GM19099 (cell line): Measurements from ENCODE around the gene ATF6.

Source experiments
- POLR2A ChIP-seq: IDR thresholded peaks from 3 replicates; pipeline ENCODE4 v1.6.1; 2011; ENCODE audit warnings: low read depth; ENCODE audit not compliant: insufficient read length; ENCODE audit errors: extremely low read depth

ATF6 gene

DNA sequence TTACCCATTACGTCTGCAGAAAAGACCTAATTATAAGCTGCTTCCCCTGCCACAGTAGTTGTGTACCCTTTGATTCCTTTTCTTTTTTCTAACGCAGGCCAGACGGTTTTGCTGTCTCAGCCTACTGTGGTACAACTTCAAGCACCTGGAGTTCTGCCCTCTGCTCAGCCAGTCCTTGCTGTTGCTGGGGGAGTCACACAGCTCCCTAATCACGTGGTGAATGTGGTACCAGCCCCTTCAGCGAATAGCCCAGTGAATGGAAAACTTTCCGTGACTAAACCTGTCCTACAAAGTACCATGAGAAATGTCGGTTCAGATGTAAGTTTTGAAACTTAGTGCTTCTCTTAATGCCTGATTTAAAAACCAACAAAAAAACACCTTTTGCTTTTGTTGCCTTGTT, 35.8 kb downstream of the ATF6 start:
- no peak for TF ChIP-seq POLR2A

DNA sequence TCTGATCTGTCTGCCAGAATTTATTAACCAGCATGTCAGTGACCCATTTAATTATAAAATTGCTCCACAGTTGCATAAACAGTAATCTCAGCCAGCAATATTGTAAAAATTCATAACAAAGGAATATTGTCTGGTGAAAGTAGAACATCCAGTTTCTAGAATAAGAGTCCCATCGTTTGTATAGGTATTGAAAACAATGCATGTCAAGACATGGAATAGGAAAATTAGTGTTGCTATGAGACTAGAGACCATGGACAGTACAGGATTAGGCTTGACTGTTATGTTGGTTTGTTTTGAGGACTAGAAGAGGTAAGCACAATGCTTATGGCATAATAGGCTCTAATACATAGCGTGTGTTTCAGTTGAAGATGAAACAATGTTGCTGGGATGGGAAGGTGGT, 37.1 kb downstream of the ATF6 start:
- no peak for TF ChIP-seq POLR2A

DNA sequence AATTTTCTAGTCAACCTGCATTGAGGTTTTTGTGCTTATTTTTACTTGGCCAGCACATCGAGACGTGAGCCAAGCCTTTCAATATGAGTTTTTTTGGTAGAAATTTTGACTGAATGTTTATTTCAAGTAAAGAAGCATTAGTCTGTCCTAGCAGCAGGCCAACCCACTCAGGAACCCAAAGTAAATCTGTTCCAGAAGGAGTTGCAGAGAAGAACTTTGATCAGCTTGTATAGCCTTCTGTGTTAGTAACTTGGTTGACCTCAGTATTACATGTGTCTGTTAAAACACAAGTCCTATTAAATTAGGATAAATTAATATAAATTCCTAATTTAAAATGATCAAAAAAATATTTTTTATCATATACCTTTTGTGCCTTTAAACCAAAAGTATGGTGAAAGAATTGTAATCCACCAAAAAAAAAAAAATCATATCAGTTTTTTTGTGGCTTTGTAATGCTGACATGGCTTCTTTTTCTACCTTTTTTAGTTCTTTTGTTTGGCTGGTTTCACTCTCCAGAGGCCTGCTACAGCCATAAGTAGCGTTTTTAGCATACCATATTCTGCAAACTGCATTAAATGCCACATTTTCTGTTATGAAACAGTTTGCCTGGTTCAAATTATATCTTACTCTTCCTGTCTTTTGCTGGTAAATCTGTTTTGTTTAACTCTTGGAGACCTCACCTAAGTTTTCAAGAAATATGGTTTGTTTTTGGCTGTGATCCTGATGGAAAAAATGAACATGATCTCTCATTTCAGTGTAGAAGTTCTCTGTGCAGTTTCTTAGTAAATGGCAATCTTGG, 39.5 kb downstream of the ATF6 start:
- TF ChIP-seq POLR2A: no peak

DNA sequence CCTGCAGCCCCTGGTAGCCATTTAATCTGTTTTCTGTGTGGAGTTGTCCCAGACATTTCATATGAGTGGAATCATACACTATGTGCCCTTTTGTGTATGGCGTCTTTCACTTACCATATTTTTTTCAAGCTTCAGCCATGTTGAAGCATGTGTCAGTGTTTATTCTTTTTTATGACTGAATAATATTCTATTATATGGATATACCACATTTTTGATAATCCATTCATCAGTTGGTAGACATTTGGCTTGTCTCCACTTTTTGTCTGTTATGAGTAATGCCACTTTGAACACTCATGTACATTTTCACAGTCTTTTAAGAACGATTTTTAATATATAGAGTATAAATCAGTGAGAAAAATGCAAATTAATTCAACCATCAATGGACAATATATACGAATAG, 44.7 kb downstream of the ATF6 start:
- TF ChIP-seq POLR2A: no peak

DNA sequence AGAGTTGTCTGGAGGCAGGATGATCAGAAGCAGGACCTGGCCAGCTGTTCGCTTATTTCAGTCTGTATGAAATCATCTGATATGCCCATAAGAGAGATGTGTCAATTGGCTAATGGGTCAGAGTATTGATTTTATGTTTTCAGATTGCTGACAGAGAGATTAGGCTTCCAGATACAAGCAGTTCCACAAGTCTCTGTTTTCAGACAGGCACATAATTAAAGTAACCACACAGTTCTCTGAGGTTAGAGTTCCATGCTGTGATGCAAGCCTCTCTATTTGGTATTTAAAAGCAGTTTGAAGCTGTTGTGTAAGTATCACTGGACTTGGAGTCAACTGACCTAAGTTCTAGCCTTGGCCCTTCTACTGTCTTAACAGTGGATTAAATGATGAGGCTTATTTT, 50.1 kb downstream of the ATF6 start:
- no peak for TF ChIP-seq POLR2A

DNA sequence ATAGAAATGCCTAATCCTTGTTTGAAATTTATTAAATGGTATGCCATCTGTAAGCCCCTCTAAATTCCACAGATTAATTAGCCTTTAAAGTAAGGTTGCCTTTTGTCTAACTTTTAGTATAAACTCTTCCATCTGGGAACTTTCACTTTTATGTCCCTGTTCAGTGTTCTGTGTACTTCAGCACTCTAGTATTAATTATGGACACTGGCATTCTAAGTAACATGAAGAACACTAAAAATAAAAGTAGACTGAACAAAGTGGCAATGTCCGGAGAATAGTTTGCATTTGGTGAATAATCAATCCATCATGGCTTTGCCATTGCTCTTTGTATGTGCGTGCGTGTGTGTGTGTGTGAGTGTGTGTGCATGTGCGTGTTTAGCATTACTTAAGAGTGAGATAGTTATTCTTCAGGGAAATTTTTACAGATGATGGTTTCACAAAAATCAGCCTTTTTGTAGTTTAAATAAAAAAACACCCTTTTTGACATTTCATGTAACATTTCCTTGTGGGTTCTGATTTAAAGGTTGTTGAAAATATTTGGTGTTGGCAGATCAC, 51.1 kb downstream of the ATF6 start:
- no peak for TF ChIP-seq POLR2A

DNA sequence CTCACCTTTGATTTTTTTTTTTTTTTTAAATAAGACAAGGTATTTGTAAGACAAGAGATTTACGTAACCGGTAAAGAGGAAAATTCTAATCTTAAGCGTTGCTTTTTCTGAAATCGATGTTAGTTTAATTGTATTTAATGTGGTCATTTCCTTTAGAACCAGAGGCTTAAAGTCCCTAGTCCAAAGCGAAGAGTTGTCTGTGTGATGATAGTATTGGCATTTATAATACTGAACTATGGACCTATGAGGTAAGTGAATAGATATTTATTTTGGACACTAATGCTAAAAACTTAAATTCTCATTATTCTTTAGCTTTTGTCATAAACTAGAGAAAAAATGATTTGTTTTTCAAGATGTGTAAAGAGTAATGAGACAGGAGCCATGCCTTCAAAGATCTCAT, 54.8 kb downstream of the ATF6 start:
- TF ChIP-seq POLR2A: no peak

DNA sequence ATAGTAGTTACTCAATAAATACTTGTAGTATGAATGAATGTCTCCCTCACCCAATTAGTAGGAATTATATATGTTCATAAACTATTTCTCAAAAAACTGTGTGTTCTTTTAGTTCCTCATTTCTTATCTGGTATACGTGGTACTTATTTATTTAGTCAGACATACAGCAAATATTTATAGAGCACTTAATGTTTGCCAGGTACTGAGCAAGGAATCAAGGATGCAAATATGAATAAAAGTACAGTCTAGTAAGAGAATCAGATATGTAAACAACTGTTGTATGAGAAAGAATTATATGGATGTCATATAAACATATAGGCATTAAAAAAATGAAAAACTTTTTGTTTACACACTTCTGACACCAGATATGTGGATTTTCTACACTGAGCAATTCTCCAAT, 58.5 kb downstream of the ATF6 start:
- no peak for TF ChIP-seq POLR2A

DNA sequence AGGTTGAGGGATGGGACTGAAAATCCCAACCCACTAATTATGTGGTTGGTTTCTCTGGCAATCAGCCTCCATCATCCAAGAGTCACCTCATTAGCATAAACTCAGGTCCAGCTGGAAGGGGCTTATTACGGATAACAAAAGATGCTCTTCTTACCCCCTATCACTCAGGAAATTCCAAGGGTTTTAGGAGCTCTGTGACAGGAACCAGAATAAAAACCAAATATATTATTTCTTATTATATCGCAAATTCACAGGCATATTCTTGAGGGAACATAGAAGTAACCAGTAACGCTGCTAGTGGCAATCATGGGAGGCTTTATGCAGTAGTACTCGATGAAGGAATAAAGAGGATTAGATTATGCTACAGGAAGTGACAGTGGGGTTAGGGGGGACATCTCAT, 59.7 kb downstream of the ATF6 start:
- no peak for TF ChIP-seq POLR2A

DNA sequence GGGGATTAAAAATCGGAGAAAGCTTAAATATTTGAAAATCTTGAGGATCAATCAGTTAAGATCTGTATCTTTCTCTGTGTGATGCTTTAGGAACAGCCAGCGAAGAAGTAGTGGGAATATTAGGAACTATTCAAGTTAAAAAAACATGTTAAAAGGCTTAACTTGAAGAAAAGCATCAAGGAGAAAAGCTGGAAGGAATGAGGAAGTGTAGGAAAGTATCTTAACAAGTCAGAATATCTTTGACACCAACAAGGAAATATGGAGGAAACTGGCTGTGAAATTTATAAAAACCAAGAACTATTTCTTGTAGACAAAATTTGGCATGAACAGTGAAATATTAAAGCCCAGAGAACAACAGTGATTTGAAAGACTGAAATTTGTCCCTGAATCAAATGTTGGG, 60.4 kb downstream of the ATF6 start:
- no peak for TF ChIP-seq POLR2A

DNA sequence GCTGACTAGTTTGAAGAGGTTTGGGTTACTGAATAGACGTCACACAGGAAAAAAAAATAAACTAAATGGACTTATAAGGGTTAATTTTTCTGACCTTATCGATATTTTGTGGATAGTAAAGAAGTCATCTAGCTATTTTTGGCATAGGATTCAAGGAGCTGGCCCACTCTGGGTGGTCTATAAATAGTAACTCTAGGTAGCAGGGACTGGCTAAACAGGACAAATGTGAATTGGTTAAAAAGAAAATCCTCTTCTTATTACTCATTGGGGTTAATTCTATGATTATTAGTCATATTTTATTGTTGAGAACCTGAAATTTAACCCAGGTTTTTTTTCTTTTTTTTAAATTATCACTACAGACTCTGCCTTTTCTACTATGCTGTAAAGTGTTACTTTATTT, 61.7 kb downstream of the ATF6 start:
- no peak for TF ChIP-seq POLR2A

DNA sequence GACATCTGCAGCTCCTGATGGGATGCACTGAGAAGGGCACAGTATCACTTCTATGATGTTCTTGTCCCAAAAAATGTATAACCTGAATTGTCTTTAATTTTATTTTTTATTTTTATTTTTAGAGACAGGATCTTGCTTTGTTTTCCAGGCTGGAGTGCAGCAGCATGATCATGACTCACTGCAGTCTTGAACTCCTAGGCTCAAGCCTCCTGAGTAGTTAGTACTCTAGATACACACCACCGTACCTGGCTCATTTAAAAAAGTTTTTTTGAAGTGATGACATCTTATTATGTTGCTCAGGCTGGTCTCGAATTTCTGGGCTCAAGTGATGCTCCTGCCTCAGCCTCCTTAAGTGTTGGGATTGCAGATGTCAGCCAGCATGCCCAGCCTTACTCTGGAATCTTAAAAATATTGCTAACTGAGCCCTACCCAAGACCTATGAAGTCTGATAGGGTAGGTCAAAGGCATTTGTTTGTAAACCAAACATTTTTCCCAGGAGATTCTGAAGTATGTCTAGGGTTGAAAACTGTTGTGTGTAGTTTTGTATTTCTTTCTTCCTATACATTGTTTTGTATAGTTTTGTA, 68.9 kb downstream of the ATF6 start:
- TF ChIP-seq POLR2A: no peak

DNA sequence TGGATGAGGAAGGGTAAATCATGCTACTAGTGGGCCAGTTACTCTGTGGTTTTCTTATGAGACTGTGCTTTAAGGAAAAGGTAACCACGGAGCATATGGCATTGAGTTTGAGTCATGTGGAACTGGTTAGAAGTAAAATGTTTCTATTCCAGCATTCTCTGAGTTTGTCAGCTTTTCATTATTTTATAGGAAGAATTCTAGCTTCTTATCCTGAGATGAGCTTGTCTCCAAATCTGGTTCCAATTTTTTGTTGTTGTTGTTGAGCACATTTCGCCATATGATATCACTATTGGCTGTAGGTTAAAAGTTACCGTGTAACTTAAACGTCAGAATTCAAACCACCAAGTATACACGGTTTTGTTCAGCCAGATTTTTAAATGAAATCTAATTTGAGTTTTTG, 69.9 kb downstream of the ATF6 start:
- TF ChIP-seq POLR2A: no peak

DNA sequence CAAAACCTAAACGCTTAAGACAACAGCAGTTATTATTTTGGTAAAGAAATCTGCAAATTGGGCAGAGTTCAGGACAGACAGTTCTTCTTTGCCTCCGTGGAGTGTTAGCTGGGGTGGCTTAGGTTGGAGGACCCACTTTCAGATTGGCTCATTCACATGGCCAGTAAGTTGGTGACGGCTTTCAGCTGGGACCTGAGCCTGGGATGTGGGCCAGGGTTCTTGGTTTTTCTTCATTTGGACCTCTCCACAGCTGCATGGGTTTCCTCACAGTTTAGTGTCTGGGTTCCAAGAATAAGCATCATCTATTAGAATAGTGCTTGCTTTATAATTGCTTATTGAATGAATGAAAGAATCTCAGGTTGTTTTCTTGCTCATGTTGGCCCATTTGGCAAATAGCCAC, 72.2 kb downstream of the ATF6 start:
- TF ChIP-seq POLR2A: no peak

DNA sequence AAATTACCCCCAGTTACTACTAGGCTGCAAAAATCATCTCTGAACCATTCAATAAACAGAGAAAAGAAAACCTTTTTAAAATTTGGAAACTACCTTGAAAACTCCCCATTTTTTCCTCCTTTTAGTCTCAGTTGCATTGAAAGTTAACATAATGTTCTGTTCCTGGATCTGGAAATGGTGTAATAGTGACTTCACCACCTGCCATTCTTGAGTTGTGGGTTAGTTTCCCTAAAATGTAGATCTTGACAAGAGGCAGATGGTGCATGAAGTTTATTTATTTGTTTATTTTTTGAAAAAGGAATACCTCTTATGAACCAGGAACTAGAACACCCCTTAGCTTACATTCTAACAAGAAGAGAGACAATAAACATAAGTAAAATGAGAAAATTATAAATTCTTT, 72.8 kb downstream of the ATF6 start:
- TF ChIP-seq POLR2A: no peak

DNA sequence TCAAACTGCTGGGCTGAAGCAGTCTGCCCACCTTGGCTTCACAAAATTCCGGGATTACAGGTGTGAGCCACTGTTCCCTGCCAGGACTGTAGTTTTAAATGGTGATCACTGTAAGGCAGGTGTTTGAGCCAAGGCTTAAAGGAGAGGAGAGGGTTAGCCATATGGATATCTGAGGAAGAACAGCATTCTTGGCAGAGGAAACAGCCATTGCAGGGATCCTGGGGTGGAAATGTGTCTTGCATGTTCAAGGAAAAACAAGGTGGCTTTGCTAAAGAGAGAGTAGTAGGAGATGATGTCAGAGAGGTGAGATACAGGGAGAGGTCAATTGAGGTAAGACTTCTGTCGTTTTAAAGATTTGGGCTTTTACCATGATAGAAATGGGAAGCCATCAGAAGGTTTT, 73.5 kb downstream of the ATF6 start:
- TF ChIP-seq POLR2A: no peak
